IMR-90 (cell line): ENCODE results near the gene CAVIN2. TPM values are rescaled to one million over a fixed set of nuclear protein-coding genes. Genes with fewer than 3 reads are reported as not detected.

Experiments
- ATAC-seq: fragments of 200-7000 bp; cut with Tn5 transposase; 2 replicates; pipeline ENCODE4 v1.9.1; 2020; ENCODE audit warnings: low read depth, mild to moderate bottlenecking, moderate library complexity
- BruUV-seq: library from RNA; stranded (reverse); fragments of 400-500 nt; replicated peaks from 2 replicates; lab custom pipeline; 2021; lab: Mats Ljungman, UMichigan
- CTCF ChIA-PET: fragments of 300-600 bp; formaldehyde crosslinking; extraction: SDS; loops from one replicate; lab custom pipeline; 2021; ENCODE audit warnings: antibody characterized with exemption; lab: Yijun Ruan, JAX
- POLR2A ChIA-PET: fragments of 300-600 bp; sonication (Branson Sonifier 250); formaldehyde crosslinking; loops from one replicate; lab custom pipeline; 2022; ENCODE audit warnings: antibody characterized with exemption; ENCODE audit not compliant: unreplicated experiment; lab: Charles Lee
- DNase-seq: peaks from one replicate; pipeline ENCODE4 v3.0.0; 2013
- H2AFZ ChIP-seq: replicated peaks from 2 replicates; pipeline ENCODE3; 2013; ENCODE audit warnings: low read length, mild to moderate bottlenecking; ENCODE audit not compliant: poor library complexity
- H2AK5ac ChIP-seq: 2 replicates; pipeline ENCODE4 v1.6.1; 2013; ENCODE audit warnings: low read depth, low read length, inconsistent platforms
- H2AK9ac ChIP-seq: replicated peaks from 2 replicates; pipeline ENCODE3; 2013; ENCODE audit warnings: mild to moderate bottlenecking, low read depth, low read length, moderate library complexity; ENCODE audit not compliant: poor library complexity
- H2BK120ac ChIP-seq: 2 replicates; pipeline ENCODE4 v1.6.1; 2013; ENCODE audit warnings: low read depth, low read length, inconsistent platforms
- H2BK15ac ChIP-seq: 3 replicates; pipeline ENCODE4 v1.6.1; 2013; ENCODE audit warnings: low read depth, low read length, inconsistent platforms
- H2BK20ac ChIP-seq: 2 replicates; pipeline ENCODE4 v1.6.1; 2013; ENCODE audit warnings: low read depth, mild to moderate bottlenecking, inconsistent platforms, low read length, moderate library complexity
- H2BK5ac ChIP-seq: 2 replicates; pipeline ENCODE4 v1.6.1; 2013; ENCODE audit warnings: mild to moderate bottlenecking, low read depth, low read length, inconsistent platforms; ENCODE audit not compliant: poor library complexity, severe bottlenecking
- H3K14ac ChIP-seq: replicated peaks from 2 replicates; pipeline ENCODE4 v1.6.1; 2013; ENCODE audit warnings: low read depth, low read length, inconsistent platforms
- H3K18ac ChIP-seq: 2 replicates; pipeline ENCODE4 v1.6.1; 2013; ENCODE audit warnings: low read depth, low read length, control low read depth
- H3K23ac ChIP-seq: 2 replicates; pipeline ENCODE4 v1.6.1; 2013; ENCODE audit warnings: low read depth, low read length, inconsistent platforms
- H3K27ac ChIP-seq: 2 replicates; pipeline ENCODE4 v1.5.1; 2013; ENCODE audit warnings: mild to moderate bottlenecking, control low read depth, low read length; ENCODE audit not compliant: insufficient read depth
- H3K27me3 ChIP-seq: 2 replicates; pipeline ENCODE4 v1.6.1; 2013; ENCODE audit warnings: low read length; ENCODE audit not compliant: control insufficient read depth, insufficient read depth
- H3K36me3 ChIP-seq: 2 replicates; pipeline ENCODE4 v1.6.1; 2013; ENCODE audit warnings: low read length, mixed read lengths; ENCODE audit not compliant: control insufficient read depth, insufficient read depth
- H3K4ac ChIP-seq: 2 replicates; pipeline ENCODE4 v1.6.1; 2013; ENCODE audit warnings: low read depth, low read length, inconsistent platforms
- H3K4me1 ChIP-seq: 2 replicates; pipeline ENCODE4 v1.6.1; 2013; ENCODE audit warnings: low read length, mixed read lengths; ENCODE audit not compliant: control insufficient read depth, insufficient read depth
- H3K4me2 ChIP-seq: 2 replicates; pipeline ENCODE4 v1.6.1; 2013; ENCODE audit warnings: low read depth, mild to moderate bottlenecking, control low read depth, low read length, moderate library complexity
- H3K4me3 ChIP-seq: 2 replicates; pipeline ENCODE4 v1.5.1; 2013; ENCODE audit warnings: low read depth, mild to moderate bottlenecking, control low read depth, low read length, moderate library complexity; ENCODE audit not compliant: insufficient read depth
- H3K56ac ChIP-seq: 2 replicates; pipeline ENCODE4 v1.6.1; 2013; ENCODE audit warnings: low read length, inconsistent platforms; ENCODE audit not compliant: insufficient read depth; ENCODE audit errors: extremely low read depth
- H3K79me1 ChIP-seq, 2 experiments: 2 replicates each; pipeline ENCODE4 v1.6.1; 2013; ENCODE audit warnings: low read length in 2 of 2, inconsistent platforms in 1 of 2, low read depth in 1 of 2
- H3K9ac ChIP-seq: 2 replicates; pipeline ENCODE4 v1.6.1; 2013; ENCODE audit warnings: low read depth, low read length, control low read depth
- H3K9me1 ChIP-seq: 2 replicates; pipeline ENCODE4 v1.6.1; 2013; ENCODE audit warnings: low read length, inconsistent platforms; ENCODE audit not compliant: insufficient read depth
- H3K9me3 ChIP-seq: 2 replicates; pipeline ENCODE4 v1.6.1; 2013; ENCODE audit warnings: low read length; ENCODE audit not compliant: control insufficient read depth, insufficient read depth
- H4K20me1 ChIP-seq: 2 replicates; pipeline ENCODE4 v1.6.1; 2013; ENCODE audit warnings: low read length, inconsistent platforms; ENCODE audit not compliant: insufficient read depth
- H4K5ac ChIP-seq: 2 replicates; pipeline ENCODE4 v1.6.1; 2013; ENCODE audit warnings: mild to moderate bottlenecking, low read depth, low read length, control low read depth
- H4K8ac ChIP-seq, 2 experiments: 2 replicates each; pipeline ENCODE4 v1.6.1; 2013; ENCODE audit warnings: low read depth in 2 of 2, low read length in 2 of 2, control low read depth in 1 of 2, inconsistent platforms in 1 of 2
- H4K91ac ChIP-seq: 2 replicates; pipeline ENCODE4 v1.6.1; 2013; ENCODE audit warnings: low read depth, low read length, inconsistent platforms; ENCODE audit not compliant: insufficient read depth
- CEBPB ChIP-seq: IDR thresholded peaks from 2 replicates; pipeline ENCODE4 v1.6.1; 2012; ENCODE audit warnings: low read depth, low read length, improper control_type of control experiment
- CHD1 ChIP-seq: IDR thresholded peaks from 2 replicates; pipeline ENCODE4 v1.6.1; 2012; ENCODE audit warnings: low read depth, low read length, improper control_type of control experiment
- SMC3 ChIP-seq: fragments of 150-350 bp; IDR thresholded peaks from 2 replicates; pipeline ENCODE4 v1.6.1; 2016; ENCODE audit warnings: low read depth, mild to moderate bottlenecking, antibody characterized with exemption, low read length, moderate library complexity
- USF2 ChIP-seq: fragments of 150-350 bp; IDR thresholded peaks from 2 replicates; pipeline ENCODE4 v1.6.1; 2017; ENCODE audit warnings: mild to moderate bottlenecking, antibody characterized with exemption, low read length, low read depth
- WGBS, 2 experiments: methylation state at CpG; one replicate each; pipeline versions ENCODE4 v1.1.5 to v1.1.7; 2013; ENCODE audit warnings: missing lambda C conversion rate in 2 of 2; ENCODE audit not compliant: insufficient read length in 1 of 2; ENCODE audit errors: extremely low coverage in 2 of 2; 5-methylcytosine and 5-hydroxymethylcytosine counted together
- dilution Hi-C: fragments of 300-500 bp; cut with HindIII; formaldehyde crosslinking; loops from one replicate; pipeline ENCODE4 v1.14.3; 2018; ENCODE audit warnings: low sequenced_read_pairs; ENCODE audit not compliant: unreplicated experiment
- in situ Hi-C: fragments of 300-500 bp; cut with MboI; formaldehyde crosslinking; loops from 3 replicates; pipeline ENCODE4 v1.14.3; 2019; ENCODE audit warnings: low sequenced_read_pairs, inconsistent platforms, mixed read lengths
- intact Hi-C: fragments of 100-400 bp; cut with micrococcal nuclease; formaldehyde crosslinking; loops from 2 replicates; pipeline ENCODE4 v1.10.0; 2022
- polyA plus RNA-seq, 3 experiments: library from polyadenylated mRNA; depleted of rRNA; stranded (reverse); fragments of >200 nt; gene quantifications; 2 replicates each; pipeline ENCODE4 v1.2.3, GENCODE V29; 2012; ENCODE audit warnings: low replicate concordance in 1 of 3
- total RNA-seq: library from RNA; depleted of rRNA; stranded (reverse); fragments of >200 nt; gene quantifications from 2 replicates; pipeline ENCODE4 v1.2.3, GENCODE V29; 2012

The CAVIN2 gene
- total and polyA plus RNA-seq, 2 of the 4 experiments (the other 2 are of a cell fraction), result 7.7 to 11.5 TPM

GRCh38 chr2:191802180-191802579 is 44.7 kb downstream of the CAVIN2 start:
- Histone ChIP-seq H4K8ac (no peak overlapping the region), H3K14ac (no peak overlapping the region), H3K23ac (no peak overlapping the region), H2BK120ac (no peak overlapping the region), H3K9ac (no peak overlapping the region), H4K5ac (no peak overlapping the region), H3K9me1 (no peaks in the 10 kb centered on the region), H3K36me3 (no peaks in the 10 kb centered on the region), H3K9me3 (no peaks in the 10 kb centered on the region), H3K4me1 (no peaks in the 10 kb centered on the region), H4K20me1 (no peaks in the 10 kb centered on the region), H3K18ac (no peak overlapping the region), H3K27me3 (peaks cover 2% of the 10 kb centered on the region; the same call in 1 of the 2 replicates), H3K79me1 (no peaks in the 10 kb centered on the region), H3K4ac (no peak overlapping the region), H2BK5ac (no peak overlapping the region), H3K4me3 (no peak overlapping the region), H2BK15ac (no peak overlapping the region), H2BK20ac (no peak overlapping the region), H3K56ac (no peak overlapping the region), H2AK9ac (no peak overlapping the region), H4K91ac (no peak overlapping the region), H3K4me2 (no peak overlapping the region), H2AK5ac (no peak overlapping the region), H2AFZ (no peak overlapping the region), H3K27ac (no peak overlapping the region)
- BruUV-seq, result no TSS peak
- CTCF ChIA-PET, result interaction anchor here (1.2 to 2.6 kb wide), 3 partner anchors 10 to 360 kb away, joined by 3 to 11 read pairs (median 5); no protein-coding TSS in a partner anchor
- ATAC-seq (no peak), DNase-seq (no peak)
- intact Hi-C loops, result no loop called here
- in situ Hi-C loops, result no loop called here
- TF ChIP-seq USF2 (no peak), CEBPB (no peak), SMC3 (no peak), CHD1 (no peak)
- dilution Hi-C loops, result no loop called here
- POLR2A ChIA-PET, result no interaction called here
- WGBS, 2 experiments, result 100% methylated on average over 1 of the region's 5 CpGs; no CpG with 5 or more reads in 1 of the 2 experiments
